HFF-Myc (cell line): Measurements from ENCODE around the gene GGCT.
"Not testable (repeated sequence)": the region's sequence is repeated elsewhere in the genome, so short reads cannot be mapped to it uniquely, and the experiment has no call there.

Experiments used
- DNase-seq: peaks from one replicate; pipeline ENCODE4 v3.0.0-alpha.2; 2011; ENCODE audit warnings: low read depth; ENCODE audit errors: extremely low read depth
- H3K4me3 ChIP-seq: replicated peaks from 2 replicates; pipeline ENCODE4 v1.5.1; 2011; ENCODE audit warnings: low read depth, mild to moderate bottlenecking, control low read depth, low read length
- CTCF ChIP-seq: IDR thresholded peaks from 2 replicates; pipeline ENCODE4 v1.5.1; 2012; ENCODE audit warnings: mild to moderate bottlenecking, low read depth, low read length, control low read depth; ENCODE audit errors: missing control alignments

GGCT gene

GRCh38 chr7:30528779-30529178 lies 24.1 kb upstream of the GGCT start:
- H3K4me3 ChIP-seq: no peak overlapping the region
- TF ChIP-seq CTCF: no peak
- no peak for DNase-seq

- not testable (repeated sequence) for H3K4me3 ChIP-seq, DNase-seq
Observed at GRCh38 chr7:30527297-30527696, 22.7 kb upstream of the GGCT start.

- TF ChIP-seq CTCF: no peak
- no peak overlapping the region for H3K4me3 ChIP-seq
- no peak for DNase-seq
Observed at GRCh38 chr7:30526163-30526562, 21.5 kb upstream of the GGCT start.

GRCh38 chr7:30525429-30525828 lies 20.8 kb upstream of the GGCT start:
- no peak for TF ChIP-seq CTCF
- no peak for DNase-seq
- H3K4me3 ChIP-seq: no peak overlapping the region

- TF ChIP-seq CTCF: no peak
- no peak overlapping the region for H3K4me3 ChIP-seq
- no peak for DNase-seq
Observed at GRCh38 chr7:30524545-30524944, 19.9 kb upstream of the GGCT start.

GRCh38 chr7:30523466-30523865 lies 18.8 kb upstream of the GGCT start:
- no peak overlapping the region for H3K4me3 ChIP-seq
- no peak for DNase-seq
- TF ChIP-seq CTCF: no peak

- no peak overlapping the region for H3K4me3 ChIP-seq
- no peak for DNase-seq
- no peak for TF ChIP-seq CTCF
Observed at GRCh38 chr7:30522159-30522558, 17.5 kb upstream of the GGCT start.
